KMS-11 (cell line): ENCODE results near the gene BRINP1.

Experiments
- H2AFZ ChIP-seq: fragments of 200-600 bp; sonication (generic); 2 replicates; pipeline ENCODE4 v1.6.1; 2016; ENCODE audit warnings: antibody characterized with exemption, mixed run types, low read depth
- H3K27ac ChIP-seq: fragments of 200-600 bp; sonication (generic); 2 replicates; pipeline ENCODE4 v1.6.1; 2016; ENCODE audit warnings: mild to moderate bottlenecking, mixed run types
- H3K27me3 ChIP-seq: fragments of 200-600 bp; sonication (generic); 2 replicates; pipeline ENCODE4 v1.6.1; 2017; ENCODE audit warnings: mild to moderate bottlenecking, low read depth, mixed run types, moderate library complexity; ENCODE audit not compliant: insufficient read depth
- H3K36me3 ChIP-seq: fragments of 200-600 bp; sonication (generic); 2 replicates; pipeline ENCODE4 v1.6.1; 2017; ENCODE audit warnings: mild to moderate bottlenecking, mixed run types; ENCODE audit not compliant: insufficient read depth
- H3K4me1 ChIP-seq: fragments of 200-600 bp; sonication (generic); 2 replicates; pipeline ENCODE4 v1.6.1; 2016; ENCODE audit warnings: mild to moderate bottlenecking, low read depth, mixed run types; ENCODE audit not compliant: poor library complexity, severe bottlenecking
- H3K4me2 ChIP-seq: fragments of 200-600 bp; sonication (generic); 2 replicates; pipeline ENCODE4 v1.7.0; 2016; ENCODE audit warnings: mild to moderate bottlenecking, mixed run types
- H3K4me3 ChIP-seq: fragments of 200-600 bp; sonication (generic); IDR thresholded peaks from 2 replicates; pipeline ENCODE4 v1.6.1; 2017; ENCODE audit warnings: low read depth, low read length, mixed read lengths; ENCODE audit not compliant: insufficient read depth
- H3K79me2 ChIP-seq: fragments of 200-600 bp; sonication (generic); 2 replicates; pipeline ENCODE4 v1.6.1; 2016; ENCODE audit warnings: low read depth, mixed run types; ENCODE audit not compliant: insufficient read depth
- H3K9ac ChIP-seq: fragments of 200-600 bp; sonication (generic); 2 replicates; pipeline ENCODE4 v1.6.1; 2016; ENCODE audit warnings: mild to moderate bottlenecking, mixed run types
- H4K20me1 ChIP-seq: fragments of 200-600 bp; sonication (generic); 2 replicates; pipeline ENCODE4 v1.6.1; 2016; ENCODE audit warnings: mild to moderate bottlenecking, mixed run types; ENCODE audit not compliant: insufficient read depth
- TF ChIP-seq, protein P1 (sequence below): fragments of 200-600 bp; sonication (generic); conservative IDR thresholded peaks from 2 replicates; pipeline ENCODE4 v1.6.1; 2017; ENCODE audit warnings: low read depth, mild to moderate bottlenecking, antibody characterized with exemption, low read length, moderate library complexity, mixed read lengths

Gene BRINP1

GRCh38 chr9:119339056-119339455 is 30.2 kb downstream of the BRINP1 start:
- TF ChIP-seq, protein P1, sequence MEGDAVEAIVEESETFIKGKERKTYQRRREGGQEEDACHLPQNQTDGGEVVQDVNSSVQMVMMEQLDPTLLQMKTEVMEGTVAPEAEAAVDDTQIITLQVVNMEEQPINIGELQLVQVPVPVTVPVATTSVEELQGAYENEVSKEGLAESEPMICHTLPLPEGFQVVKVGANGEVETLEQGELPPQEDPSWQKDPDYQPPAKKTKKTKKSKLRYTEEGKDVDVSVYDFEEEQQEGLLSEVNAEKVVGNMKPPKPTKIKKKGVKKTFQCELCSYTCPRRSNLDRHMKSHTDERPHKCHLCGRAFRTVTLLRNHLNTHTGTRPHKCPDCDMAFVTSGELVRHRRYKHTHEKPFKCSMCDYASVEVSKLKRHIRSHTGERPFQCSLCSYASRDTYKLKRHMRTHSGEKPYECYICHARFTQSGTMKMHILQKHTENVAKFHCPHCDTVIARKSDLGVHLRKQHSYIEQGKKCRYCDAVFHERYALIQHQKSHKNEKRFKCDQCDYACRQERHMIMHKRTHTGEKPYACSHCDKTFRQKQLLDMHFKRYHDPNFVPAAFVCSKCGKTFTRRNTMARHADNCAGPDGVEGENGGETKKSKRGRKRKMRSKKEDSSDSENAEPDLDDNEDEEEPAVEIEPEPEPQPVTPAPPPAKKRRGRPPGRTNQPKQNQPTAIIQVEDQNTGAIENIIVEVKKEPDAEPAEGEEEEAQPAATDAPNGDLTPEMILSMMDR = no peak
- Histone ChIP-seq H3K9ac (no peak overlapping the region), H3K27me3 (no peaks in the 10 kb centered on the region), H3K36me3 (no peaks in the 10 kb centered on the region), H2AFZ (no peak overlapping the region), H4K20me1 (no peaks in the 10 kb centered on the region), H3K4me1 (no peaks in the 10 kb centered on the region), H3K79me2 (no peaks in the 10 kb centered on the region), H3K4me3 (no peak overlapping the region), H3K4me2 (no peak overlapping the region), H3K27ac (no peak overlapping the region)

GRCh38 chr9:119337573-119337972 is 31.7 kb downstream of the BRINP1 start:
- H3K36me3 ChIP-seq = no peaks in the 10 kb centered on the region
- H3K4me2 ChIP-seq = no peak overlapping the region

DNA sequence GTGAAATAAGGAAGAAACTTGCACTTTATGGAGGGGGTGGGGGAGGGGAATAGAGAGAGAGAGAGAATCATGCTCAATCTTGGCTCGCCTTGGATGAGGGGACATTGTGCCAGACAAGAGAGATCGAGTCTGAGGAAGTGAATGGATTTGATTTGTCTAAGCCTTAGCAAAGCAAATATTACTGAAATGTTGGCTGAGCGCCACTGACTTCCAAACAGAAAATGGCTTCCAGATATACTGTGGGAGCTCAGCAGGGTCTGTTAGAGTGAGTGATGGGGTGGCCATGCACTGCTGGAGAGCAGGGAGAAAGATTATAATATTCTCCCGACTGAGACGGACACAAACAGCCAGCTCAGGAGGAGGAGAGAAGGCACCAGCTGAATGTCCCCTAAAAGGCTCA is 34.5 kb downstream of the BRINP1 start:
- H3K4me2 ChIP-seq = no peak overlapping the region
- H3K27ac ChIP-seq = no peak overlapping the region
- H3K27me3 ChIP-seq = no peaks in the 10 kb centered on the region
- no peaks in the 10 kb centered on the region for H4K20me1 ChIP-seq
- H3K4me3 ChIP-seq = no peak overlapping the region
- no peak overlapping the region for H3K9ac ChIP-seq
- no peaks in the 10 kb centered on the region for H3K79me2 ChIP-seq
- TF ChIP-seq, protein P1 = no peak
- H3K4me1 ChIP-seq = no peaks in the 10 kb centered on the region
- no peak overlapping the region for H2AFZ ChIP-seq
- H3K36me3 ChIP-seq = no peaks in the 10 kb centered on the region

More at GRCh38 chr9:119337573-119337972, 31.7 kb downstream of the BRINP1 start:
- no peaks in the 10 kb centered on the region for H3K4me1 ChIP-seq
- no peak overlapping the region for H3K4me3 ChIP-seq
- no peak overlapping the region for H3K9ac ChIP-seq
- H3K27ac ChIP-seq = no peak overlapping the region
- no peaks in the 10 kb centered on the region for H3K79me2 ChIP-seq
- H4K20me1 ChIP-seq = no peaks in the 10 kb centered on the region
- TF ChIP-seq, protein P1 = no peak
- no peaks in the 10 kb centered on the region for H3K27me3 ChIP-seq
- no peak overlapping the region for H2AFZ ChIP-seq

GRCh38 chr9:119333507-119334229 is 35.6 kb downstream of the BRINP1 start:
- Histone ChIP-seq H3K27me3 (no peaks in the 10 kb centered on the region), H4K20me1 (no peaks in the 10 kb centered on the region), H3K9ac (no peak overlapping the region), H3K27ac (no peak overlapping the region), H3K4me2 (no peak overlapping the region), H2AFZ (no peak overlapping the region), H3K36me3 (no peaks in the 10 kb centered on the region), H3K4me1 (no peaks in the 10 kb centered on the region), H3K79me2 (no peaks in the 10 kb centered on the region), H3K4me3 (no peak overlapping the region)
- TF ChIP-seq, protein P1 = no peak
